ENCODE data around the gene ARID2.

- TF ChIP-seq POLR2A (IDR thresholded peaks at IDR 0.05), result no peak
- TF ChIP-seq, protein P1, sequence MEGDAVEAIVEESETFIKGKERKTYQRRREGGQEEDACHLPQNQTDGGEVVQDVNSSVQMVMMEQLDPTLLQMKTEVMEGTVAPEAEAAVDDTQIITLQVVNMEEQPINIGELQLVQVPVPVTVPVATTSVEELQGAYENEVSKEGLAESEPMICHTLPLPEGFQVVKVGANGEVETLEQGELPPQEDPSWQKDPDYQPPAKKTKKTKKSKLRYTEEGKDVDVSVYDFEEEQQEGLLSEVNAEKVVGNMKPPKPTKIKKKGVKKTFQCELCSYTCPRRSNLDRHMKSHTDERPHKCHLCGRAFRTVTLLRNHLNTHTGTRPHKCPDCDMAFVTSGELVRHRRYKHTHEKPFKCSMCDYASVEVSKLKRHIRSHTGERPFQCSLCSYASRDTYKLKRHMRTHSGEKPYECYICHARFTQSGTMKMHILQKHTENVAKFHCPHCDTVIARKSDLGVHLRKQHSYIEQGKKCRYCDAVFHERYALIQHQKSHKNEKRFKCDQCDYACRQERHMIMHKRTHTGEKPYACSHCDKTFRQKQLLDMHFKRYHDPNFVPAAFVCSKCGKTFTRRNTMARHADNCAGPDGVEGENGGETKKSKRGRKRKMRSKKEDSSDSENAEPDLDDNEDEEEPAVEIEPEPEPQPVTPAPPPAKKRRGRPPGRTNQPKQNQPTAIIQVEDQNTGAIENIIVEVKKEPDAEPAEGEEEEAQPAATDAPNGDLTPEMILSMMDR (IDR thresholded peaks at IDR 0.05), result no peak
Measured at GRCh38 chr12:45721369-45721768, 8.1 kb upstream of the ARID2 start.
